HEK293 (cell line): ENCODE data around the gene RNU5B-1.
A peak's percentile ranks its signal among the peaks of the same experiment; 100 is the strongest.

Experiments
- CTCF ChIA-PET: fragments of 350-600 bp; formaldehyde crosslinking; extraction: SDS; loops from one replicate; lab custom pipeline; 2021; ENCODE audit warnings: antibody characterized with exemption; lab: Yijun Ruan, JAX
- POLR2A ChIA-PET: fragments of 300-600 bp; formaldehyde crosslinking; extraction: SDS; loops from one replicate; lab custom pipeline; 2020; ENCODE audit warnings: antibody characterized with exemption, inconsistent platforms; lab: Yijun Ruan, JAX
- H3K27ac ChIP-seq: fragments of 200-500 bp; sonication (Bioruptor generic); 2 replicates; pipeline ENCODE4 v1.5.1; 2014; ENCODE audit warnings: low read depth, low read length, control low read depth, inconsistent platforms; ENCODE audit errors: extremely low read depth
- H3K36me3 ChIP-seq, 2 experiments: fragments of 200-500 bp in 1 of 2; sonication (Bioruptor generic) in 1 of 2; 1 replicate in 1 of 2; 2 replicates in 1 of 2; pipeline ENCODE4 v1.5.1; 2014 to 2017; ENCODE audit warnings: inconsistent platforms in 2 of 2, low read length in 2 of 2; ENCODE audit not compliant: control insufficient read depth in 2 of 2, insufficient read depth in 1 of 2
- H3K4me1 ChIP-seq: fragments of 200-500 bp; sonication (Bioruptor generic); 2 replicates; pipeline ENCODE4 v1.5.1; 2014; ENCODE audit warnings: mild to moderate bottlenecking, low read length, inconsistent platforms; ENCODE audit not compliant: control insufficient read depth, insufficient read depth
- H3K4me3 ChIP-seq: 2 replicates; pipeline ENCODE4 v1.5.1; 2011; ENCODE audit warnings: low read depth, mild to moderate bottlenecking, control low read depth, low read length, moderate library complexity
- H3K9me3 ChIP-seq: fragments of 200-500 bp; sonication (Bioruptor generic); 2 replicates; pipeline ENCODE4 v1.5.1; 2014; ENCODE audit warnings: low read depth, low read length, inconsistent platforms; ENCODE audit not compliant: control insufficient read depth, insufficient read depth
- IKZF3 ChIP-seq: fragments of 450-650 bp; IDR thresholded peaks from 2 replicates; pipeline ENCODE4 v1.5.0; 2018; ENCODE audit warnings: missing biosample characterization, mild to moderate bottlenecking, missing genetic modification characterization, moderate library complexity
- KLF16 ChIP-seq: fragments of 450-650 bp; formaldehyde crosslinking; IDR thresholded peaks from 2 replicates; pipeline ENCODE4 v1.5.1; 2017; ENCODE audit warnings: missing biosample characterization, missing genetic modification characterization
- KLF7 ChIP-seq: fragments of 450-650 bp; formaldehyde crosslinking; IDR thresholded peaks from 2 replicates; pipeline ENCODE4 v1.5.1; 2016; ENCODE audit warnings: missing biosample characterization, missing genetic modification characterization, borderline replicate concordance
- MZF1 ChIP-seq: fragments of 450-650 bp; formaldehyde crosslinking; IDR thresholded peaks from 2 replicates; pipeline ENCODE4 v1.5.1; 2017; ENCODE audit warnings: missing biosample characterization, missing genetic modification characterization, borderline replicate concordance
- OSR2 ChIP-seq: fragments of 450-650 bp; formaldehyde crosslinking; IDR thresholded peaks from 2 replicates; pipeline ENCODE4 v1.5.1; 2016; ENCODE audit warnings: missing biosample characterization, missing genetic modification characterization
- PATZ1 ChIP-seq: fragments of 450-650 bp; formaldehyde crosslinking; IDR thresholded peaks from 2 replicates; pipeline ENCODE4 v1.5.1; 2016; ENCODE audit warnings: missing biosample characterization, missing genetic modification characterization
- PRDM1 ChIP-seq: fragments of 450-650 bp; formaldehyde crosslinking; IDR thresholded peaks from 2 replicates; pipeline ENCODE4; 2016; ENCODE audit warnings: missing biosample characterization, missing genetic modification characterization
- TRIM28 ChIP-seq: IDR thresholded peaks from 2 replicates; pipeline ENCODE4 v1.6.1; 2011; ENCODE audit warnings: low read length, control low read depth, borderline replicate concordance
- ZBTB17 ChIP-seq: fragments of 450-650 bp; formaldehyde crosslinking; IDR thresholded peaks from 2 replicates; pipeline ENCODE4 v1.5.1; 2016; ENCODE audit warnings: missing biosample characterization, missing genetic modification characterization
- ZFP3 ChIP-seq: fragments of 450-650 bp; formaldehyde crosslinking; IDR thresholded peaks from 2 replicates; pipeline ENCODE4 v1.5.1; 2016; ENCODE audit warnings: low read depth, missing biosample characterization, missing genetic modification characterization
- ZFP69B ChIP-seq: fragments of 450-650 bp; formaldehyde crosslinking; IDR thresholded peaks from 2 replicates; pipeline ENCODE4 v1.5.1; 2016; ENCODE audit warnings: missing biosample characterization, missing genetic modification characterization
- ZNF146 ChIP-seq: fragments of 450-650 bp; formaldehyde crosslinking; IDR thresholded peaks from 2 replicates; pipeline ENCODE4 v1.5.1; 2016; ENCODE audit warnings: missing biosample characterization, missing genetic modification characterization
- ZNF23 ChIP-seq: fragments of 450-650 bp; formaldehyde crosslinking; IDR thresholded peaks from 2 replicates; pipeline ENCODE4 v1.5.1; 2016; ENCODE audit warnings: missing biosample characterization, missing genetic modification characterization, borderline replicate concordance
- ZNF24 ChIP-seq: fragments of 450-650 bp; formaldehyde crosslinking; IDR thresholded peaks from 2 replicates; pipeline ENCODE4 v1.5.1; 2016; ENCODE audit warnings: missing biosample characterization, missing genetic modification characterization
- ZNF248 ChIP-seq: fragments of 450-650 bp; formaldehyde crosslinking; IDR thresholded peaks from 2 replicates; pipeline ENCODE4 v1.5.1; 2017; ENCODE audit warnings: missing biosample characterization, missing genetic modification characterization
- ZNF391 ChIP-seq: fragments of 450-650 bp; formaldehyde crosslinking; IDR thresholded peaks from 2 replicates; pipeline ENCODE4 v1.5.1; 2016; ENCODE audit warnings: low read depth, missing biosample characterization, missing genetic modification characterization, borderline replicate concordance
- ZNF521 ChIP-seq: fragments of 450-650 bp; formaldehyde crosslinking; IDR thresholded peaks from 2 replicates; pipeline ENCODE4 v1.5.1; 2017; ENCODE audit warnings: missing biosample characterization, mild to moderate bottlenecking, missing genetic modification characterization
- ZNF561 ChIP-seq: fragments of 450-650 bp; IDR thresholded peaks from 2 replicates; pipeline ENCODE4 v1.5.1; 2018; ENCODE audit warnings: missing biosample characterization, missing genetic modification characterization, borderline replicate concordance
- ZNF610 ChIP-seq: fragments of 450-650 bp; formaldehyde crosslinking; IDR thresholded peaks from 2 replicates; pipeline ENCODE4 v1.5.1; 2016; ENCODE audit warnings: missing biosample characterization, missing genetic modification characterization, borderline replicate concordance
- ZNF776 ChIP-seq: fragments of 450-650 bp; formaldehyde crosslinking; IDR thresholded peaks from 2 replicates; pipeline ENCODE4 v1.5.0; 2017; ENCODE audit warnings: missing biosample characterization, missing genetic modification characterization, borderline replicate concordance
- ZNF791 ChIP-seq: fragments of 450-650 bp; formaldehyde crosslinking; IDR thresholded peaks from 2 replicates; pipeline ENCODE4 v1.5.1; 2016; ENCODE audit warnings: missing biosample characterization, missing genetic modification characterization
- ZSCAN18 ChIP-seq: fragments of 450-650 bp; formaldehyde crosslinking; IDR thresholded peaks from 2 replicates; pipeline ENCODE4 v1.5.1; 2016; ENCODE audit warnings: missing biosample characterization, missing genetic modification characterization
- ZSCAN30 ChIP-seq: fragments of 450-650 bp; IDR thresholded peaks from 2 replicates; pipeline ENCODE4 v1.5.1; 2018; ENCODE audit warnings: missing biosample characterization, mild to moderate bottlenecking, missing genetic modification characterization, moderate library complexity
- TF ChIP-seq, protein P1 (sequence below): fragments of 450-650 bp; formaldehyde crosslinking; IDR thresholded peaks from 2 replicates; pipeline ENCODE4 v1.5.1; 2017; ENCODE audit warnings: missing biosample characterization, missing genetic modification characterization
- TF ChIP-seq, protein P2 (sequence below): fragments of 450-650 bp; formaldehyde crosslinking; IDR thresholded peaks from 2 replicates; pipeline ENCODE4 v1.5.1; 2016; ENCODE audit warnings: missing biosample characterization, missing genetic modification characterization, borderline replicate concordance

Gene RNU5B-1

DNA sequence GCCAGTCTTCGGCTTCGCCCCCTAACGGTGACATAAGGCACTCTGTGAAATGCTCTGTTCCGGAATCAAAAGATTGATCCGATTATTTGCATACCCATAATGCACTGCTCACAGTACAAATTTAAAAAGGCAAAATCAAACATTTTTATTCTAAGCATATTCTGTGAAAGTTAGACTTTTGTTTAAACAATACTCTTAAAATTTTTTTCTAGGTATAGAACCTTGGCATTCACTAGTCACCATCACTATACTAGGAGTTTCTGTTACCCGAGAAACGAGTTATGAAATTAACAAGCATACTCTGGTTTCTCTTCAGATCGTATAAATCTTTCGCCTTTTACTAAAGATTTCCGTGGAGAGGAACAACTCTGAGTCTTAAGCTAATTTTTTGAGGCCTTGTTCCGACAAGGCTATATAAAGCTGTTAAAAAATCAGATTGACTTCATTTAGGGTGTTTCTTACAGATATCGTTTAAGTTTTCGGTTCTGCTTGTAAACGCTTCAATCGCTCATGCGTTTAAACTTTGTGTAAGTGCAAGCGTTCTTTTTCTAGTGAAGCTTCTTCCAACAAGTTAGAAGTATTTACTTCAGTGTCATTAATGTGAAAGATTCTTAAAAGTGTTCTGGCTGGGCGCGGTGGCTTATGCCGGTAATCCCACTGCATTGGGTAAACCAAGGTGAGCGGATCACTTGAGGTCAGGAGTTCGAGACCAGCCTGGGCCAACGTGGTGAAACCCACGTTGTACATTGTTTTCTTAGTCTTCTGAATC, at the start of gene RNU5B-1 (continued):
- peak; percentile 58 for TF ChIP-seq ZNF610 (tag by site-specific recombination)
- TF ChIP-seq OSR2 (tag by site-specific recombination) = 0 out of 2 replicates have a peak, but pooled peaks have one; percentile 22
- TF ChIP-seq TRIM28 = peak; percentile 88
- TF ChIP-seq ZNF791 (tag by site-specific recombination) = no peak
- TF ChIP-seq ZNF561 (tag by site-specific recombination) = peak; percentile 77; the same call in 1 of the 2 replicates
- TF ChIP-seq ZNF391 (tag by site-specific recombination) = peak; percentile 61; the same call in 1 of the 2 replicates
- TF ChIP-seq ZNF24 (tag by site-specific recombination) = peak; percentile 93
- TF ChIP-seq ZNF776 = 0 out of 2 replicates have a peak, but pooled peaks have one; percentile 53
- TF ChIP-seq ZNF521 (tag by site-specific recombination) = no peak
- peak; percentile 80 for TF ChIP-seq KLF16 (tag by site-specific recombination)
- TF ChIP-seq ZFP3 (tag by site-specific recombination) = peak; percentile 61; the same call in 1 of the 2 replicates
- TF ChIP-seq ZNF146 (tag by site-specific recombination) = peak; percentile 77; the same call in 1 of the 2 replicates
- peak; percentile 77 for TF ChIP-seq ZSCAN18
- no peak for TF ChIP-seq ZNF23 (tag by site-specific recombination)
- peak; percentile 74 for TF ChIP-seq ZFP69B
- TF ChIP-seq KLF7 (tag by site-specific recombination) = peak; percentile 70; the same call in 1 of the 2 replicates
- TF ChIP-seq IKZF3 (tag by site-specific recombination) = peak; percentile 41
- peak; percentile 79 for TF ChIP-seq ZBTB17 (tag by site-specific recombination)
- peak; percentile 88 for TF ChIP-seq MZF1 (tag by site-specific recombination)
- peak; percentile 97 for TF ChIP-seq ZSCAN30

GRCh38 chr15:65254758-65255157, 49.7 kb upstream of the RNU5B-1 start:
- Histone ChIP-seq H3K27ac (no peak overlapping the region), H3K4me3 (no peak overlapping the region), H3K4me1 (no peaks in the 10 kb centered on the region), H3K36me3 (peaks cover 9 to 16% of the 10 kb centered on the region in 2 experiments), H3K9me3 (no peaks in the 10 kb centered on the region)
- ChIA-PET CTCF (interaction anchor here (1.1 kb wide), 1 partner anchor 15 kb away, joined by 3 read pairs; no protein-coding TSS in a partner anchor), POLR2A (no interaction called here)
- TF ChIP-seq PRDM1 (tag by site-specific recombination) (peak; percentile 56; the same call in 1 of the 2 replicates), ZNF248 (tag by site-specific recombination) (no peak), PATZ1 (tag by site-specific recombination) (no peak)
- TF ChIP-seq, protein P1, sequence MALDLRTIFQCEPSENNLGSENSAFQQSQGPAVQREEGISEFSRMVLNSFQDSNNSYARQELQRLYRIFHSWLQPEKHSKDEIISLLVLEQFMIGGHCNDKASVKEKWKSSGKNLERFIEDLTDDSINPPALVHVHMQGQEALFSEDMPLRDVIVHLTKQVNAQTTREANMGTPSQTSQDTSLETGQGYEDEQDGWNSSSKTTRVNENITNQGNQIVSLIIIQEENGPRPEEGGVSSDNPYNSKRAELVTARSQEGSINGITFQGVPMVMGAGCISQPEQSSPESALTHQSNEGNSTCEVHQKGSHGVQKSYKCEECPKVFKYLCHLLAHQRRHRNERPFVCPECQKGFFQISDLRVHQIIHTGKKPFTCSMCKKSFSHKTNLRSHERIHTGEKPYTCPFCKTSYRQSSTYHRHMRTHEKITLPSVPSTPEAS (tag by site-specific recombination) = no peak
- TF ChIP-seq, protein P2, sequence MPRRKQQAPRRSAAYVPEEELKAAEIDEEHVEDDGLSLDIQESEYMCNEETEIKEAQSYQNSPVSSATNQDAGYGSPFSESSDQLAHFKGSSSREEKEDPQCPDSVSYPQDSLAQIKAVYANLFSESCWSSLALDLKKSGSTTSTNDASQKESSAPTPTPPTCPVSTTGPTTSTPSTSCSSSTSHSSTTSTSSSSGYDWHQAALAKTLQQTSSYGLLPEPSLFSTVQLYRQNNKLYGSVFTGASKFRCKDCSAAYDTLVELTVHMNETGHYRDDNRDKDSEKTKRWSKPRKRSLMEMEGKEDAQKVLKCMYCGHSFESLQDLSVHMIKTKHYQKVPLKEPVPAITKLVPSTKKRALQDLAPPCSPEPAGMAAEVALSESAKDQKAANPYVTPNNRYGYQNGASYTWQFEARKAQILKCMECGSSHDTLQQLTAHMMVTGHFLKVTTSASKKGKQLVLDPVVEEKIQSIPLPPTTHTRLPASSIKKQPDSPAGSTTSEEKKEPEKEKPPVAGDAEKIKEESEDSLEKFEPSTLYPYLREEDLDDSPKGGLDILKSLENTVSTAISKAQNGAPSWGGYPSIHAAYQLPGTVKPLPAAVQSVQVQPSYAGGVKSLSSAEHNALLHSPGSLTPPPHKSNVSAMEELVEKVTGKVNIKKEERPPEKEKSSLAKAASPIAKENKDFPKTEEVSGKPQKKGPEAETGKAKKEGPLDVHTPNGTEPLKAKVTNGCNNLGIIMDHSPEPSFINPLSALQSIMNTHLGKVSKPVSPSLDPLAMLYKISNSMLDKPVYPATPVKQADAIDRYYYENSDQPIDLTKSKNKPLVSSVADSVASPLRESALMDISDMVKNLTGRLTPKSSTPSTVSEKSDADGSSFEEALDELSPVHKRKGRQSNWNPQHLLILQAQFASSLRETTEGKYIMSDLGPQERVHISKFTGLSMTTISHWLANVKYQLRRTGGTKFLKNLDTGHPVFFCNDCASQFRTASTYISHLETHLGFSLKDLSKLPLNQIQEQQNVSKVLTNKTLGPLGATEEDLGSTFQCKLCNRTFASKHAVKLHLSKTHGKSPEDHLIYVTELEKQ = no peak
